Lung (tissue), 12 donors: ENCODE results near the gene BIVM. TPM values are rescaled to one million over a fixed set of nuclear protein-coding genes. Genes with fewer than 3 reads are reported as not detected.

Experiments
- ATAC-seq: fragments of 200-7000 bp; cut with Tn5 transposase; one replicate; pipeline ENCODE4 v1.9.1; 2020; ENCODE audit warnings: moderate number of reproducible peaks; ENCODE audit not compliant: insufficient read depth, low FRiP score
- DNase-seq, 3 donors: peaks; one replicate each; pipeline ENCODE4 v3.0.0-alpha.2; 2013 to 2017
- H3K27ac ChIP-seq, 2 donors: one replicate each; pipeline ENCODE4 v1.5.1; 2013; ENCODE audit warnings: mild to moderate bottlenecking in 2 of 2, moderate library complexity in 2 of 2, control low read depth in 1 of 2, inconsistent platforms in 1 of 2, low read depth in 1 of 2, low read length in 1 of 2
- H3K27me3 ChIP-seq, 3 donors: one replicate each; pipeline ENCODE4 v1.5.1; 2013; ENCODE audit warnings: low read length in 2 of 3; ENCODE audit not compliant: control insufficient read depth in 3 of 3, insufficient read depth in 3 of 3
- H3K36me3 ChIP-seq, 4 donors: one replicate each; pipeline ENCODE4 v1.5.1; 2013; ENCODE audit warnings: low read length in 4 of 4, mild to moderate bottlenecking in 1 of 4, moderate library complexity in 1 of 4; ENCODE audit not compliant: control insufficient read depth in 4 of 4, insufficient read depth in 4 of 4
- H3K4me1 ChIP-seq, 5 donors: one replicate each; pipeline ENCODE4 v1.5.1; 2013; ENCODE audit warnings: low read length in 5 of 5, mild to moderate bottlenecking in 2 of 5, moderate library complexity in 1 of 5; ENCODE audit not compliant: control insufficient read depth in 5 of 5, insufficient read depth in 5 of 5
- H3K4me3 ChIP-seq: one replicate; pipeline ENCODE4 v1.5.1; 2013; ENCODE audit warnings: mild to moderate bottlenecking, control low read depth, moderate library complexity
- H3K9ac ChIP-seq, 2 donors: one replicate each; pipeline ENCODE4 v1.5.1; 2013; ENCODE audit warnings: low read length in 2 of 2, control low read depth in 1 of 2; ENCODE audit not compliant: insufficient read depth in 1 of 2
- H3K9me3 ChIP-seq, 4 donors: one replicate each; pipeline ENCODE4 v1.5.1; 2013; ENCODE audit warnings: low read length in 3 of 4, mild to moderate bottlenecking in 1 of 4, moderate library complexity in 1 of 4; ENCODE audit not compliant: control insufficient read depth in 4 of 4, insufficient read depth in 3 of 4
- WGBS, 2 donors: extraction: QIAGEN DNeasy Blood & Tissue Kit; methylation state at CpG; one replicate each; pipeline ENCODE4 v1.1.7; 2013; 5-methylcytosine and 5-hydroxymethylcytosine counted together
- polyA plus RNA-seq, 2 donors: library from polyadenylated mRNA; stranded (reverse); fragments of 200-250 nt; gene quantifications; one replicate each; pipeline ENCODE4 v1.2.1, GENCODE V29; 2013
- total RNA-seq, 2 donors: library from RNA; depleted of rRNA in 1 of 2; stranded (reverse); fragments of >200 nt in 1 of 2; gene quantifications; one replicate each; pipeline ENCODE4 v1.2.1, GENCODE V29; 2014 to 2021
- TF ChIP-seq, protein P1 (sequence below): IDR thresholded peaks from 2 replicates; pipeline ENCODE4 v1.5.1; 2012; ENCODE audit warnings: mild to moderate bottlenecking; ENCODE audit errors: control extremely low read depth, extremely low read depth
- donor health status: control.
- donor health status: control.
- donor health status: Bipolar disorder and iron deficiency.
- donor health status: healthy.
- donor health status: DM: yes; HTN: yes; CAD: no.

The BIVM gene
- total and polyA plus RNA-seq, 4 donors = 5.5 to 38.4 (median 13.1) TPM

DNA sequence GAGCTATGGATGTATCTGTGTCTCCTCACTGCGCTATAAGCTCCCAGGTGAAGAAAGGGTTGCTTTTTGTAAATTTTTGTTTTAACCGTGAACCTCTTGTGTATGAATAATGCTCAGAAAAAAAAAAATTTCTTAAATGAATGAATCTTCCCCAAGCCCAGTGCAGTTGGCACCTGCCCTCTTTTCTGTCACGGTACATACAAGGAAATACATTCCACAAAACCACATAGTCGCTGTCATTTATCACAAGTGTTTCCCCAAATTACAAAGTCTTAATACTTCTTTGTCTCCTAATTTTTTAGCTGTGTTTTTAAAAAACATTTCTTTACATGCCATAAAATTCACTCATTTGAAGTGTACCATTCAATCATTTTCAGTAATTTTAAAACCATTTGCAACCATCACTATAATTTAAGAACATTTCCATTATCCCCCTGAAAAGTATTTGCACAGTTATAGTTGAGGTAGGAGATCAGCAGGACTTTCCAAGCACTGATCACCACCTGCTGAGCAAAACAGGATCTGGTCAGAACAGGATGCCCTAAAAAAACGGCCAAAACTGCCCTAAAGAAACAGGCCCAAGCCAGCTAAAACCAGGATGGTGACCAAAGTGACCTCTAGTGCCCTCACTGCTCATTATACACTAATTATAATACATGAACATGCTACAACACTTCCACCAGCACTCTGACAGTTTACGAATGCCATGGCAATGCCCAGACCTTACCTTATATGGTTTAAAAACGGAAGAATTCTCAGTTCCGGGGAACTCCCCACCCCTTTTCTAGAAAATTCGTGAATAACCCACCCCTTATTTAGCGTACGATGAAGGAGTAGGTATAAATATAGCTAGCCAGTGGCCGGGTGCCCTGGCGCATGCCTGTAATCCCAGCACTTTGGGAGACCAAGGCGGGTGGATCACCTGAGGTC, 24.1 kb upstream of the BIVM start:
- ATAC-seq (no peak), DNase-seq (no peak)
- Histone ChIP-seq H3K27ac (no peak overlapping the region), H3K9ac (no peak overlapping the region), H3K4me1 (peaks cover 0 to 13% (median 8%) of the 10 kb centered on the region in 5 donors), H3K4me3 (no peak overlapping the region), H3K27me3 (no peaks in the 10 kb centered on the region), H3K9me3 (no peaks in the 10 kb centered on the region), H3K36me3 (no peaks in the 10 kb centered on the region)
- TF ChIP-seq, protein P1, sequence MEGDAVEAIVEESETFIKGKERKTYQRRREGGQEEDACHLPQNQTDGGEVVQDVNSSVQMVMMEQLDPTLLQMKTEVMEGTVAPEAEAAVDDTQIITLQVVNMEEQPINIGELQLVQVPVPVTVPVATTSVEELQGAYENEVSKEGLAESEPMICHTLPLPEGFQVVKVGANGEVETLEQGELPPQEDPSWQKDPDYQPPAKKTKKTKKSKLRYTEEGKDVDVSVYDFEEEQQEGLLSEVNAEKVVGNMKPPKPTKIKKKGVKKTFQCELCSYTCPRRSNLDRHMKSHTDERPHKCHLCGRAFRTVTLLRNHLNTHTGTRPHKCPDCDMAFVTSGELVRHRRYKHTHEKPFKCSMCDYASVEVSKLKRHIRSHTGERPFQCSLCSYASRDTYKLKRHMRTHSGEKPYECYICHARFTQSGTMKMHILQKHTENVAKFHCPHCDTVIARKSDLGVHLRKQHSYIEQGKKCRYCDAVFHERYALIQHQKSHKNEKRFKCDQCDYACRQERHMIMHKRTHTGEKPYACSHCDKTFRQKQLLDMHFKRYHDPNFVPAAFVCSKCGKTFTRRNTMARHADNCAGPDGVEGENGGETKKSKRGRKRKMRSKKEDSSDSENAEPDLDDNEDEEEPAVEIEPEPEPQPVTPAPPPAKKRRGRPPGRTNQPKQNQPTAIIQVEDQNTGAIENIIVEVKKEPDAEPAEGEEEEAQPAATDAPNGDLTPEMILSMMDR = no peak
- 71 to 84% methylated on average over 14 of the region's 14 CpGs for WGBS, 2 donors

DNA sequence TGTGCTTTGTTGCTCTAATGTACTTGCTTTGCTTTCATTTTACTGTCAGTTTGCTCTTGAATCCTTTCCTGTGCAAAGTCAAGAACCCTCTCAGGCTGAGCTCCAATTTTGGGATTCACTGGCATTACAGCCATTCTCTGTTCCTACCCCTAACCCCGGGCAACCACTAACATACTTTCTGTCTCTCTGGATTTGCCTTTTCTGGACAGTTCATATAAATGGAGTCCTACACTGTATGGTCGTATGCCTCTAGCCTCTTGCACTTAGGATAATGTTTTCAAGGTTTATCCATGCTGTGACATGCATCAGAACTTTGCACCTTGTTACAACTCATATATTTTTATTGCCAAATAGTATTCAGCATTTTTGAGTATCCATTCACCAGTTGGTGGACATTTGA, 22.6 kb upstream of the BIVM start:
- TF ChIP-seq, protein P1 = no peak
- DNase-seq (no peak), ATAC-seq (no peak)
- 88 to 90% methylated on average over 2 of the region's 2 CpGs for WGBS, 2 donors
- Histone ChIP-seq H3K9me3 (no peaks in the 10 kb centered on the region), H3K4me1 (peaks cover 0 to 13% (median 6%) of the 10 kb centered on the region in 5 donors), H3K27ac (no peak overlapping the region), H3K9ac (no peak overlapping the region), H3K36me3 (no peaks in the 10 kb centered on the region), H3K4me3 (no peak overlapping the region), H3K27me3 (no peaks in the 10 kb centered on the region)

GRCh38 chr13:102777736-102778135, 21.2 kb upstream of the BIVM start:
- TF ChIP-seq, protein P1 = no peak
- Histone ChIP-seq H3K27ac (no peak overlapping the region), H3K9me3 (no peaks in the 10 kb centered on the region), H3K36me3 (no peaks in the 10 kb centered on the region), H3K4me1 (peaks cover 0 to 8% (median 0%) of the 10 kb centered on the region in 5 donors), H3K4me3 (no peak overlapping the region), H3K27me3 (no peaks in the 10 kb centered on the region), H3K9ac (no peak overlapping the region)
- WGBS, 2 donors = 88 to 94% methylated on average over 3 of the region's 3 CpGs
- ATAC-seq = no peak
- no peak for DNase-seq
